B cell (primary cell): Measurements from ENCODE around the gene ACER1. TPM values are rescaled to one million over a fixed set of nuclear protein-coding genes. Genes with fewer than 3 reads are reported as not detected.
"Not testable (repeated sequence)": the region's sequence is repeated elsewhere in the genome, so short reads cannot be mapped to it uniquely, and the experiment has no call there.

Experiments
- ATAC-seq: fragments of 200-7000 bp; cut with Tn5 transposase; one replicate; pipeline ENCODE4 v1.10.0; 2021; ENCODE audit warnings: low read depth, mild to moderate bottlenecking, moderate number of reproducible peaks, moderate library complexity
- CTCF ChIA-PET: fragments of 350-600 bp; sonication (Branson Sonifier 250); formaldehyde crosslinking; loops from one replicate; lab custom pipeline; 2021; ENCODE audit warnings: antibody characterized with exemption, inconsistent platforms; lab: Charles Lee
- POLR2A ChIA-PET: fragments of 350-600 bp; sonication (Branson Sonifier 250); formaldehyde crosslinking; loops from one replicate; lab custom pipeline; 2021; ENCODE audit warnings: antibody characterized with exemption; lab: Charles Lee
- DNase-seq: peaks from one replicate; pipeline ENCODE4 v3.0.0; 2013
- H2AFZ ChIP-seq: 2 replicates; pipeline ENCODE4 v1.6.1; 2012; ENCODE audit warnings: mild to moderate bottlenecking, low read depth, low read length; ENCODE audit not compliant: insufficient read depth, poor library complexity, severe bottlenecking
- H3K27ac ChIP-seq, 2 donors: 1 replicate in 1 of 2; 2 replicates in 1 of 2; pipeline ENCODE4 v1.5.1; 2012 to 2013; ENCODE audit warnings: low read length in 2 of 2, mild to moderate bottlenecking in 2 of 2, moderate library complexity in 1 of 2
- H3K27me3 ChIP-seq, 4 experiments: fragments of 200-600 bp in 1 of 4; sonication (generic) in 1 of 4; replicated peaks in 1 of 4; 1 replicate in 2 of 4; 2 replicates in 2 of 4; pipeline versions ENCODE4 v1.6.1 to v1.7.0; 2013 to 2016; ENCODE audit warnings: low read length in 3 of 4, mild to moderate bottlenecking in 2 of 4, mixed read lengths in 1 of 4, moderate library complexity in 1 of 4; ENCODE audit not compliant: insufficient read depth in 4 of 4, control insufficient read depth in 3 of 4; ENCODE audit errors: control extremely low read depth in 1 of 4
- H3K36me3 ChIP-seq, 2 experiments: replicated peaks in 1 of 2; 1 replicate in 1 of 2; 2 replicates in 1 of 2; pipeline versions ENCODE4 v1.6.1 to v1.7.1; 2013; ENCODE audit warnings: low read length in 1 of 2; ENCODE audit not compliant: insufficient read depth in 2 of 2, control insufficient read depth in 1 of 2; ENCODE audit errors: control extremely low read depth in 1 of 2, extremely low read depth in 1 of 2
- H3K4me1 ChIP-seq, 2 donors: fragments of 200-600 bp in 1 of 2; sonication (generic) in 1 of 2; 1 replicate in 1 of 2; 2 replicates in 1 of 2; pipeline versions ENCODE4 v1.5.1 to v1.6.1; 2013 to 2017; ENCODE audit warnings: low read length in 2 of 2; ENCODE audit not compliant: control insufficient read depth in 2 of 2, insufficient read depth in 2 of 2
- H3K4me2 ChIP-seq: replicated peaks from 2 replicates; pipeline ENCODE3; 2012; ENCODE audit warnings: mild to moderate bottlenecking, low read depth, low read length; ENCODE audit not compliant: poor library complexity, severe bottlenecking
- H3K4me3 ChIP-seq, 5 experiments: fragments of 200-600 bp in 1 of 5; sonication (generic) in 1 of 5; 1 replicate in 3 of 5; 2 replicates in 2 of 5; pipeline versions ENCODE4 v1.5.1 to v1.7.0; 2011 to 2016; ENCODE audit warnings: low read length in 4 of 5, mild to moderate bottlenecking in 4 of 5, low read depth in 2 of 5, control low read depth in 1 of 5, moderate library complexity in 1 of 5; ENCODE audit not compliant: insufficient read depth in 1 of 5; ENCODE audit errors: control extremely low read depth in 1 of 5, extremely low read depth in 1 of 5
- H3K79me2 ChIP-seq: fragments of 200-600 bp; sonication (generic); one replicate; pipeline ENCODE4 v1.6.0; 2016; ENCODE audit warnings: low read length; ENCODE audit not compliant: control insufficient read depth, insufficient read depth
- H3K9ac ChIP-seq: fragments of 200-600 bp; sonication (generic); 2 replicates; pipeline ENCODE4 v1.6.1; 2017; ENCODE audit warnings: mild to moderate bottlenecking, low read length, moderate library complexity
- H3K9me3 ChIP-seq, 3 donors: one replicate each; pipeline versions ENCODE4 v1.6.1 to v1.7.1; 2013; ENCODE audit warnings: low read length in 2 of 3; ENCODE audit not compliant: control insufficient read depth in 2 of 3, insufficient read depth in 1 of 3; ENCODE audit errors: control extremely low read depth in 1 of 3
- H4K20me1 ChIP-seq: 2 replicates; pipeline ENCODE4 v1.6.0; 2012; ENCODE audit warnings: mild to moderate bottlenecking, low read length; ENCODE audit not compliant: insufficient read depth, control insufficient read depth, poor library complexity, severe bottlenecking
- H3K27ac Mint-ChIP-seq: one replicate; pipeline ENCODE4 v1.8.0; 2021; ENCODE audit warnings: mixed read lengths
- H3K27me3 Mint-ChIP-seq: one replicate; pipeline ENCODE4 v1.8.0; 2021; ENCODE audit warnings: mixed read lengths
- H3K4me1 Mint-ChIP-seq: one replicate; pipeline ENCODE4 v1.8.0; 2021; ENCODE audit warnings: mixed read lengths
- H3K4me3 Mint-ChIP-seq: one replicate; pipeline ENCODE4 v1.8.0; 2021; ENCODE audit warnings: mixed read lengths
- H3K9me3 Mint-ChIP-seq: one replicate; pipeline ENCODE4 v1.8.0; 2022; ENCODE audit warnings: mixed read lengths; ENCODE audit not compliant: insufficient read depth
- CTCF ChIP-seq: fragments of 200-600 bp; IDR thresholded peaks from one replicate; pipeline ENCODE4 v1.8.0; 2022; ENCODE audit warnings: antibody characterized with exemption, mild to moderate bottlenecking
- EZH2 ChIP-seq: IDR thresholded peaks from 2 replicates; pipeline ENCODE4 v1.6.1; 2012; ENCODE audit warnings: borderline replicate concordance, low read depth, mild to moderate bottlenecking, moderate library complexity, low read length; ENCODE audit not compliant: insufficient read depth, poor library complexity, severe bottlenecking
- WGBS: methylation state at CpG from one replicate; pipeline ENCODE4 v1.1.5; 2013; ENCODE audit warnings: missing lambda C conversion rate; ENCODE audit not compliant: insufficient coverage; 5-methylcytosine and 5-hydroxymethylcytosine counted together
- intact Hi-C: fragments of 100-400 bp; cut with micrococcal nuclease; formaldehyde crosslinking; loops from one replicate; pipeline ENCODE4 v1.10.0; 2022
- polyA plus RNA-seq: library from polyadenylated mRNA; depleted of rRNA; stranded (reverse); fragments of >200 nt; gene quantifications from 2 replicates; pipeline ENCODE4 v1.2.3, GENCODE V29; 2012
- total RNA-seq, 2 donors: library from RNA; stranded (reverse); fragments of 120-200 nt in 1 of 2; gene quantifications; 1 replicate in 1 of 2; 2 replicates in 1 of 2; pipeline versions ENCODE4 v1.2.3 to v1.2.4, GENCODE V29; 2013 to 2022

Gene ACER1
- total and polyA plus RNA-seq, 2 donors (not counting 1 experiment from before 2014, with no cell fraction given) = not detected

GRCh38 chr19:6360445-6360844, 27.0 kb upstream of the ACER1 start:
- H4K20me1 ChIP-seq, H3K36me3 ChIP-seq, H3K27ac Mint-ChIP-seq, H3K9ac ChIP-seq, H3K27me3 Mint-ChIP-seq, H3K9me3 Mint-ChIP-seq, H3K4me3 Mint-ChIP-seq, H3K27ac ChIP-seq, intact Hi-C loops, ATAC-seq, H3K4me3 ChIP-seq, DNase-seq, H3K9me3 ChIP-seq, H3K4me2 ChIP-seq, H3K27me3 ChIP-seq, H2AFZ ChIP-seq: not testable (repeated sequence)
- POLR2A ChIA-PET = interaction anchor here (3.2 kb wide), 1 partner anchor 12 kb away, joined by 25 read pairs; the partner anchor contains the start of gene ALKBH7
- CTCF ChIA-PET = interaction anchor here (1.5 kb wide), 1 partner anchor 142 kb away, joined by 3 read pairs; no protein-coding TSS in a partner anchor
- Histone ChIP-seq H3K4me1 (peaks cover 6 to 12% of the 10 kb centered on the region in 2 donors), H3K79me2 (peaks cover 11% of the 10 kb centered on the region)
- WGBS = no CpG with 5 or more reads among the region's 12 CpGs
- peaks cover 14% of the 10 kb centered on the region for H3K4me1 Mint-ChIP-seq

- no peak for ATAC-seq
- 92% methylated on average over 4 of the region's 5 CpGs for WGBS
- H3K9me3 ChIP-seq = peaks cover 0 to 5% (median 0%) of the 10 kb centered on the region in 3 donors
- peaks cover 6 to 12% of the 10 kb centered on the region in 2 donors for H3K4me1 ChIP-seq
- no peak overlapping the region for H2AFZ ChIP-seq
- no peaks in the 10 kb centered on the region for H4K20me1 ChIP-seq
- TF ChIP-seq EZH2 (no peak), CTCF (no peak)
- peaks cover 11% of the 10 kb centered on the region for H3K79me2 ChIP-seq
- ChIA-PET POLR2A (interaction anchor here (0.6 to 3.2 kb wide), 2 partner anchors 13 to 71 kb away, joined by 4 to 25 read pairs; partner anchors contain the start of gene ALKBH7), CTCF (interaction anchor here (1.5 kb wide), 1 partner anchor 141 kb away, joined by 3 read pairs; no protein-coding TSS in a partner anchor)
- Mint-ChIP-seq H3K9me3 (no peaks in the 10 kb centered on the region), H3K4me1 (peaks cover 14% of the 10 kb centered on the region), H3K4me3 (peak overlapping the region; percentile 33), H3K27me3 (no peaks in the 10 kb centered on the region), H3K27ac (peak overlapping the region; percentile 32)
- DNase-seq = no peak
- H3K36me3 ChIP-seq = peaks cover 0 to 3% of the 10 kb centered on the region in 2 experiments
- no peak overlapping the region for H3K4me2 ChIP-seq
- no peak overlapping the region for H3K4me3 ChIP-seq
- no peaks in the 10 kb centered on the region for H3K27me3 ChIP-seq
- intact Hi-C loops = no loop called here
- H3K27ac ChIP-seq = no peak overlapping the region
- no peak overlapping the region for H3K9ac ChIP-seq
These were observed 26.3 kb upstream of the ACER1 start for GRCh38 chr19:6359568-6360341.
